AG09309 (cell line): ENCODE measurements around the gene OASL.
"Not testable (repeated sequence)": the region's sequence is repeated elsewhere in the genome, so short reads cannot be mapped to it uniquely, and the experiment has no call there.

Experiments used
- DNase-seq: peaks from one replicate; pipeline ENCODE4 v3.0.0-alpha.2; 2010; ENCODE audit warnings: low read depth
- H3K4me3 ChIP-seq: 2 replicates; pipeline ENCODE4 v1.5.1; 2011; ENCODE audit warnings: mild to moderate bottlenecking, low read depth, low read length, moderate library complexity; ENCODE audit not compliant: control insufficient read depth
- CTCF ChIP-seq: IDR thresholded peaks from 2 replicates; pipeline ENCODE4 v1.5.1; 2011; ENCODE audit warnings: mild to moderate bottlenecking, low read depth, low read length, inconsistent platforms; ENCODE audit not compliant: insufficient read depth, control insufficient read depth; ENCODE audit errors: missing control alignments

Gene OASL

GRCh38 chr12:121065345-121065744 lies 26.3 kb upstream of the OASL start:
- no peak for DNase-seq
- no peak for TF ChIP-seq CTCF
- H3K4me3 ChIP-seq: no peak overlapping the region

GRCh38 chr12:121064586-121064985 lies 25.5 kb upstream of the OASL start:
- H3K4me3 ChIP-seq, DNase-seq: not testable (repeated sequence)

DNA sequence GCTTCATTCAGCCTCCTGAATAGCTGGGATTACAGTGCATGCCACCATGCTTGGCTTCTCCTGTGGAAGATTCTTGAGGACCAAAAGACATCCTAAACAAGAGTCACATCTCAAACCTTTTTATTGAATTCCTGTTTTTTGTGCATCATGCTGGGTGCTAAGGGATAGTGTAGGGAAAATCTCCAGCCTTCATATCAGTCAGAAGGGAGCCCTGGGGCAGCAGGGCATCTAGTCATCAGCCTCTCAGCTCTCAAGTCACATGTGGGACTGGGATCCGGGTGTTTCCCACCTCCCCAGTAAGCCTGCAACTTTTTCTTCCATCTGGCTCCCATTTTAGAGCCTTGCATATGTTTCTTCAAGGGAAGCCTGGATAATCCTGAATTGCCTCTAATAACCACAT lies 25.1 kb upstream of the OASL start:
- no peak for DNase-seq
- no peak overlapping the region for H3K4me3 ChIP-seq
- no peak for TF ChIP-seq CTCF

DNA sequence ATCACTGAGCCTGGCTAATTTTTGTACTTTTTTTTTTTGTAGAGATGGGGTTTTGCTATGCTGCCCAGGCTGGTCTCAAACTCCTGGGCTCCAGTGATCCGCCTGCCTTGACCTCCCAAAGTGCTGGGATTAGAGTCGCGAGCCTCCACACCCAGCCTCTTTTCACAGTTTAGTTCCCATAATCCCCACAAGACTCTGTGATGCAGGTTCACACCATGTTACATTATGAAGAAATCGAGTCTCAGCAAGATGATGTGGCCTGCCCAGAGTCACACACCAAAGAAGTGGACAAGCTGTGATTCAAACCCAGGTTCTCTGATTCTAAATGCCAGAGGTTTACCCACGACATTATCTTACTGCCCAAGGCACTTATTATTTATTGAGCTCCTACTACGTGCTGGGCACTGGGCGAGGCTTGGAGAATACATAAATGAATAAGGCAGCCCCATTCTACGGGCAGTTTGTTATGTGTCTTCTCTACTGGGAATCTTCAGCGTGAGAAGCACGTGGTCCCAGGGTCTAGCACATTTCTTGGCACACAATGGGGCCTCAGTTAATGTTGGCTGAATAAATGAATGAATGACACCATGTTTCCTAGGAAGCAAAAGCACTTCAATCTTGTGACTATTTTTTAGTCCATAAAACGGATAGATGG lies 23.5 kb upstream of the OASL start:
- no peak for DNase-seq
- no peak overlapping the region for H3K4me3 ChIP-seq
- no peak for TF ChIP-seq CTCF

GRCh38 chr12:121061831-121062230 lies 22.8 kb upstream of the OASL start:
- peak; percentile 41 for TF ChIP-seq CTCF
- no peak for DNase-seq
- no peak overlapping the region for H3K4me3 ChIP-seq

GRCh38 chr12:121060149-121061001 lies 21.3 kb upstream of the OASL start:
- no peak for DNase-seq
- peak overlapping the region; percentile 39 for H3K4me3 ChIP-seq
- peak; percentile 62 for TF ChIP-seq CTCF
